GM23248 (cell line): ENCODE results near the gene SCRN3.

Experiments used
- EZH2 ChIP-seq: fragments of 200-600 bp; sonication (generic); IDR thresholded peaks from 2 replicates; pipeline ENCODE4 v1.6.1; 2018; ENCODE audit warnings: antibody characterized with exemption, mild to moderate bottlenecking; ENCODE audit not compliant: insufficient read depth, poor library complexity, severe bottlenecking
- EZH2phosphoT487 ChIP-seq: fragments of 200-600 bp; sonication (generic); IDR thresholded peaks from 2 replicates; pipeline ENCODE4 v1.6.1; 2018; ENCODE audit warnings: antibody characterized with exemption, moderate library complexity, mild to moderate bottlenecking, low read depth; ENCODE audit not compliant: insufficient read depth

DNA sequence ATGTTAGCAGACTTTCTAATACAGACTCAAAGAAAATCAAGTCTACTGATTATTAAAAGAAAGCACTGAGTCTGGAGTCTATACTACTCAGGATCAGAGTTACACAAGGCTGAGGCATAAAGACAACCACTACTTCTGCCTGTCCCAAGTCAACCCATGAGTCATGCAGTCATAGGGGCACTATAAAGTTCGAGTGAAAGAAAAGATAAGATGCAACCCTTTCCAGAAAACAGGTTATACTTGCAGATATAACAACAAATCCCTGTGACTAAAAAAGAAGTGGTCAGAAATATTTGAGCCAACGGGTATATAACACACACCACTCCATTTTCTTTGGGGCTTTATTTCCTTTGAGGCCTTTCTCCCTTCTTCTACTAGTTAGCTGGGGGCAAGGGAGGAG is 18.6 kb upstream of the SCRN3 start:
- TF ChIP-seq EZH2: no peak
- TF ChIP-seq EZH2phosphoT487: no peak
